Upper lobe of right lung (tissue), 1 donor: ENCODE results near the gene MGP. TPM values are rescaled to one million over a fixed set of nuclear protein-coding genes. Genes with fewer than 3 reads are reported as not detected.
A peak's percentile ranks its signal among the peaks of the same experiment; 100 is the strongest.

Experiments
- ATAC-seq: fragments of 200-7000 bp; cut with Tn5 transposase; one replicate; pipeline ENCODE4 v1.9.1; 2020; ENCODE audit warnings: mild to moderate bottlenecking, moderate library complexity
- DNase-seq: peaks from one replicate; pipeline ENCODE4 v3.0.0-alpha.2; 2020
- H3K27ac ChIP-seq: fragments of 200-600 bp; one replicate; pipeline ENCODE4 v1.8.0; 2022
- H3K27me3 ChIP-seq: fragments of 200-600 bp; one replicate; pipeline ENCODE4 v1.8.0; 2022; ENCODE audit warnings: mild to moderate bottlenecking
- H3K36me3 ChIP-seq: fragments of 200-600 bp; one replicate; pipeline ENCODE4 v1.8.0; 2022
- H3K4me1 ChIP-seq: fragments of 200-600 bp; one replicate; pipeline ENCODE4 v1.8.0; 2022
- H3K4me3 ChIP-seq: fragments of 200-600 bp; one replicate; pipeline ENCODE4 v1.8.0; 2022; ENCODE audit warnings: mild to moderate bottlenecking
- H3K9me3 ChIP-seq: fragments of 200-600 bp; one replicate; pipeline ENCODE4 v1.8.0; 2022
- intact Hi-C: fragments of 100-400 bp; cut with DNase I; formaldehyde crosslinking; loops from one replicate; pipeline ENCODE4 v1.11.0; 2022
- total RNA-seq: library from RNA; stranded (reverse); fragmentation: NEBNext Ultra II Directional; extraction: Animal tissue kit (Norgen Biotek cat#: 25700); gene quantifications from one replicate; pipeline ENCODE4 v1.2.1, GENCODE V29; 2021
- TF ChIP-seq, protein P1 (sequence below): fragments of 200-600 bp; IDR thresholded peaks from one replicate; pipeline ENCODE4 v1.8.0; 2022; ENCODE audit warnings: antibody characterized with exemption
- donor health status: DM: no; HTN: yes; CAD: no; lungs with severe emphysema.

MGP gene
- total RNA-seq, 1 donor from 2014 or later = 472 TPM

DNA sequence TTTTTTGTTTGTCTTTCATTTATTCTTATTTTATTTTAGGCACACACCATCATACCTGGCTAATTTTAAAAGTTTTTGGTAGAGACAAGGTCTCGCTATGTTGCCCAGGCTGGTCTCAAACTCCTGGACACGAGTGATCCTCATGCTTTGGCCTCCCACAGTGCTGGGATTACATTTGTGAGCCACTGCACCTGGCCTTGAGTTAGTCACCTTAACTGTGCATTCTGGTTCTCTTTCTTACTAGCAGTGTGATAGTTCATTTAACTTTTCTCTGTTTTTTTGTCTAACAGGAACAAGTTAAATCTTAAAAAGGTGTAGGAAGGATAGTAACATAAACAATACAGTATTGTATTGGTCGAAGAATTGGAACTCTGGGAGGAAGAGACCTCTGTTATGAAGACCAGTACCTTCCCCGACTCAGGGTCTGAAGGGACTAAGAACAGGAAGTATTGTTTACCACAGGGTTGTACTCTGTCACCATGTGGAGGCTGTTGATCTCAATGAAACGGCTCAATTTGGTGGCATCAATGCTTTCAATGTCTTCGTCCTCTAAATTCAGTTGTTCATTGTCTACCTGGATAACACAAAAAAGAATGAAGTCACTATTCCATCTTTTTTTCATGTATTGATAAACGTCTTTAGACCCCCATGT, 34.9 kb upstream of the MGP start:
- no peak for DNase-seq
- intact Hi-C loops = no loop called here
- Histone ChIP-seq H3K4me3 (no peak overlapping the region), H3K9me3 (peaks cover 7% of the 10 kb centered on the region), H3K27ac (no peak overlapping the region), H3K36me3 (peaks cover 7% of the 10 kb centered on the region), H3K27me3 (no peaks in the 10 kb centered on the region), H3K4me1 (no peaks in the 10 kb centered on the region)
- no peak for ATAC-seq
- TF ChIP-seq, protein P1, sequence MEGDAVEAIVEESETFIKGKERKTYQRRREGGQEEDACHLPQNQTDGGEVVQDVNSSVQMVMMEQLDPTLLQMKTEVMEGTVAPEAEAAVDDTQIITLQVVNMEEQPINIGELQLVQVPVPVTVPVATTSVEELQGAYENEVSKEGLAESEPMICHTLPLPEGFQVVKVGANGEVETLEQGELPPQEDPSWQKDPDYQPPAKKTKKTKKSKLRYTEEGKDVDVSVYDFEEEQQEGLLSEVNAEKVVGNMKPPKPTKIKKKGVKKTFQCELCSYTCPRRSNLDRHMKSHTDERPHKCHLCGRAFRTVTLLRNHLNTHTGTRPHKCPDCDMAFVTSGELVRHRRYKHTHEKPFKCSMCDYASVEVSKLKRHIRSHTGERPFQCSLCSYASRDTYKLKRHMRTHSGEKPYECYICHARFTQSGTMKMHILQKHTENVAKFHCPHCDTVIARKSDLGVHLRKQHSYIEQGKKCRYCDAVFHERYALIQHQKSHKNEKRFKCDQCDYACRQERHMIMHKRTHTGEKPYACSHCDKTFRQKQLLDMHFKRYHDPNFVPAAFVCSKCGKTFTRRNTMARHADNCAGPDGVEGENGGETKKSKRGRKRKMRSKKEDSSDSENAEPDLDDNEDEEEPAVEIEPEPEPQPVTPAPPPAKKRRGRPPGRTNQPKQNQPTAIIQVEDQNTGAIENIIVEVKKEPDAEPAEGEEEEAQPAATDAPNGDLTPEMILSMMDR = no peak

DNA sequence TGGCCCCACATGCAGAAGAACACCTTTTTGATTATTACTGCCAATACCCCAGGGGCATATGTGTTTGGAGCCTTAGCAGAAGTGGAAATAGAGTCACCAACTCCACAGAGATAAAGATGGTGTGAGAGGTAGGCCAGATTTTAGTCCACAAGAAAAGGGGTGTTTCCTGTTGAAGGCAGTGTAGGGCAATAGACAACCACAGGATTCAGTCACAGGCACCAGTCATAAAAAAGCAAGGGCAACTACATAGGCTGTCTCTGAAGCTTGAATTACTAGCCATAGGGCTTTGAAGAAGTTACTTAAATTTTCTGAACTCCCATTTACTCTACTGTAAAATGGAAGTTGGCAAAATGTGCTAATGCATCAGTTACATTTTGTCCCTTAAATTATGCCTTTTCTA, 33.8 kb upstream of the MGP start:
- peaks cover 7% of the 10 kb centered on the region for H3K36me3 ChIP-seq
- TF ChIP-seq, protein P1 = no peak
- H3K27me3 ChIP-seq = no peaks in the 10 kb centered on the region
- no peak overlapping the region for H3K27ac ChIP-seq
- peaks cover 7% of the 10 kb centered on the region for H3K9me3 ChIP-seq
- H3K4me1 ChIP-seq = no peaks in the 10 kb centered on the region
- ATAC-seq = no peak
- DNase-seq = no peak
- no peak overlapping the region for H3K4me3 ChIP-seq
- intact Hi-C loops = no loop called here

DNA sequence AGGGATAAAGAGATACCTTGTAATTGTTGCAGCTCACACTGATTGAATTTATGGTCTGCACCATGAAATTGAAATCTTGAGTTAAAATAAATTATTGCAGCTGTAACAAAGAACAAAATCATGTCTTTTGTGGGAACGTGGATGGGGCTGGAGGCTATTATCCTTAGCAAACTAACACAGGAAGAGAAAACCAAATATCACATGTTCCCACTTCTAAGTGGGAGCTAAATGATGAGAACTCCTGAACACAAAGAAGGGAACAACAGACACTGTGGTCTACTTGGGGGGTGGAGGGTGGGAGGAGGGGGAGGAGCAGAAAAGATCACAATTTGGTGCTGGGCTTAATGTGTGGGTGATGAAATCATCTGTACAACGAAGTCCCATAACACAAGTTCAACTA, 30.1 kb upstream of the MGP start:
- Histone ChIP-seq H3K27me3 (no peaks in the 10 kb centered on the region), H3K4me1 (no peaks in the 10 kb centered on the region), H3K4me3 (no peak overlapping the region), H3K9me3 (no peaks in the 10 kb centered on the region), H3K27ac (no peak overlapping the region), H3K36me3 (peaks cover 7% of the 10 kb centered on the region)
- no peak for DNase-seq
- ATAC-seq = no peak
- TF ChIP-seq, protein P1 = no peak
- intact Hi-C loops = no loop called here

DNA sequence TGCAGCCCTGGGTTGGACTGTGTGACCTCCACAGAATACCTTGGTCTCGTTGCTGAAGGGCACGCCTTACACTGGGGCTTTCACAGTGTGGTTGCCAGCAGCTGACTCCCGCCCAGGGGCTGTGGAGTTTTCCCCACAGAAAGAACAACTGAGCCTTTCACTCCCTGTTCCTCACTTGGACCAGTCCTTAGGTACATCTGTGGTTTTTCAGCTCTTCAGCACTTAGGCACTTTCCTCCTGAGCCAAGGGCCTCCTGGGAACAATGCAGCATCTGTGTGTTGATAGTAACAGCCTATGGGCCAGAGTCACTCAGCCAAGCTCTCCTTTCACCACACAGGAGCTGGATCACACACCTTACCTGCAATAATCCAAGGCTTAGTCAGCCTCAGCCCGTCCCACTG, 27.7 kb upstream of the MGP start:
- DNase-seq (no peak), ATAC-seq (peak; percentile 19)
- Histone ChIP-seq H3K27ac (no peak overlapping the region), H3K9me3 (no peaks in the 10 kb centered on the region), H3K36me3 (peaks cover 7% of the 10 kb centered on the region), H3K4me1 (no peaks in the 10 kb centered on the region), H3K27me3 (no peaks in the 10 kb centered on the region), H3K4me3 (no peak overlapping the region)
- intact Hi-C loops = no loop called here
- TF ChIP-seq, protein P1 = no peak

DNA sequence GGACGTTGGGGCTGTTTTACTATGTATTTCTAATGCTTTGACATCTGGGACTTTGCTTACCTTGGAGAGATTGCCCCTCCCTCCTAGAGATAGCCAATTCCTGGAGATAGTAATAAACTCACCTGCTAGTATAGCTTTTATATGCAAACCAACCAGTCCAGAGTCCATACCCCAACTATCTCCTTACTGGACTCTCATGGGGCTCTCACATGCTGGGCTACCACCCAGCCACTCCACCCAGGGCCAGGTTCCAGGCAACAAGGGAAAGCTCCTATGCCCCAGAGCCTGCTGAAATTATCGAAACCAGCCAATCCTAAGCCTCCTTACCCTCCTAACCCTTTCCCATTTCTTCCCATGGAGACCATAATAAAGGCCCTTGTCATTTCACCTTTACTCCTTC, 25.5 kb upstream of the MGP start:
- DNase-seq = no peak
- Histone ChIP-seq H3K27ac (no peak overlapping the region), H3K4me3 (no peak overlapping the region), H3K36me3 (no peaks in the 10 kb centered on the region), H3K27me3 (no peaks in the 10 kb centered on the region), H3K9me3 (no peaks in the 10 kb centered on the region), H3K4me1 (peaks cover 2% of the 10 kb centered on the region)
- intact Hi-C loops = no loop called here
- no peak for ATAC-seq
- TF ChIP-seq, protein P1 = no peak
